Keratinocyte (primary cell): Measurements from ENCODE around the gene TRPC4. TPM values are rescaled to one million over a fixed set of nuclear protein-coding genes. Genes with fewer than 3 reads are reported as not detected.
A peak's percentile ranks its signal among the peaks of the same experiment; 100 is the strongest.

Experiments
- DNase-seq: peaks from one replicate; pipeline ENCODE4 v3.0.0-alpha.2; 2011; ENCODE audit warnings: low read depth, missing footprints, low spot score
- FAIRE-seq: peaks from 2 replicates; lab custom pipeline; 2011; peaks lifted over from hg19 to GRCh38; lab: Jason Lieb, UNC
- H2AFZ ChIP-seq: 2 replicates; pipeline ENCODE4 v1.6.0; 2012; ENCODE audit warnings: low read length, control low read depth, inconsistent platforms; ENCODE audit not compliant: control insufficient read depth
- H3K27ac ChIP-seq: 2 replicates; pipeline ENCODE4 v1.5.1; 2011; ENCODE audit warnings: low read length; ENCODE audit not compliant: control insufficient read depth, insufficient read depth
- H3K27me3 ChIP-seq: 3 replicates; pipeline ENCODE4 v1.6.0; 2011; ENCODE audit warnings: low read length; ENCODE audit not compliant: control insufficient read depth, insufficient read depth; ENCODE audit errors: extremely low read depth
- H3K36me3 ChIP-seq, 2 experiments: 2 replicates in 1 of 2; 3 replicates in 1 of 2; pipeline ENCODE4 v1.5.1; 2011; ENCODE audit warnings: low read length in 2 of 2, mild to moderate bottlenecking in 1 of 2; ENCODE audit not compliant: control insufficient read depth in 2 of 2, insufficient read depth in 2 of 2; ENCODE audit errors: extremely low read depth in 1 of 2
- H3K4me1 ChIP-seq: 3 replicates; pipeline ENCODE4 v1.5.1; 2011; ENCODE audit warnings: low read length; ENCODE audit not compliant: control insufficient read depth, insufficient read depth; ENCODE audit errors: extremely low read depth
- H3K4me2 ChIP-seq: 3 replicates; pipeline ENCODE4 v1.6.0; 2011; ENCODE audit warnings: low read depth, low read length; ENCODE audit not compliant: control insufficient read depth, insufficient read depth; ENCODE audit errors: extremely low read depth
- H3K4me3 ChIP-seq, 3 experiments: fragments of 200-600 bp in 1 of 3; sonication (generic) in 1 of 3; 2 replicates in 2 of 3; 3 replicates in 1 of 3; pipeline ENCODE4 v1.5.1; 2011 to 2016; ENCODE audit warnings: low read length in 3 of 3, mild to moderate bottlenecking in 3 of 3, control low read depth in 2 of 3, inconsistent platforms in 1 of 3, low read depth in 1 of 3, mixed read lengths in 1 of 3, mixed run types in 1 of 3, moderate library complexity in 1 of 3; ENCODE audit not compliant: control insufficient read depth in 2 of 3, insufficient read depth in 2 of 3; ENCODE audit errors: extremely low read depth in 1 of 3
- H3K79me2 ChIP-seq: 2 replicates; pipeline ENCODE4 v1.6.0; 2012; ENCODE audit warnings: low read length; ENCODE audit not compliant: control insufficient read depth, insufficient read depth
- H3K9ac ChIP-seq: 3 replicates; pipeline ENCODE4 v1.6.0; 2011; ENCODE audit warnings: low read length; ENCODE audit not compliant: control insufficient read depth, insufficient read depth; ENCODE audit errors: extremely low read depth
- H3K9me1 ChIP-seq: 3 replicates; pipeline ENCODE4 v1.6.0; 2011; ENCODE audit warnings: low read length; ENCODE audit not compliant: control insufficient read depth, insufficient read depth; ENCODE audit errors: extremely low read depth
- H3K9me3 ChIP-seq: 2 replicates; pipeline ENCODE4 v1.5.1; 2012; ENCODE audit warnings: low read depth, low read length; ENCODE audit not compliant: control insufficient read depth
- H4K20me1 ChIP-seq: 3 replicates; pipeline ENCODE4 v1.6.0; 2011; ENCODE audit warnings: low read length; ENCODE audit not compliant: control insufficient read depth, insufficient read depth; ENCODE audit errors: extremely low read depth
- CTCF ChIP-seq, 3 experiments: IDR thresholded peaks in 1 of 3; conservative IDR thresholded peaks in 1 of 3; optimal IDR thresholded peaks in 1 of 3; 2 replicates in 2 of 3; 3 replicates in 1 of 3; pipeline versions ENCODE3 to v1.5.1; 2011; ENCODE audit warnings: low read length in 3 of 3, mild to moderate bottlenecking in 3 of 3, moderate library complexity in 2 of 3, control low read depth in 1 of 3, inconsistent platforms in 1 of 3; ENCODE audit not compliant: insufficient read depth in 2 of 3; ENCODE audit errors: extremely low read depth in 1 of 3
- EZH2 ChIP-seq: IDR thresholded peaks from one replicate; pipeline ENCODE4 v1.6.1; 2012; ENCODE audit warnings: inconsistent platforms, mild to moderate bottlenecking, low read length, moderate library complexity
- dilution Hi-C: fragments of 300-500 bp; cut with MboI; formaldehyde crosslinking; loops from one replicate; pipeline ENCODE4 v1.7.0; 2020; ENCODE audit warnings: low sequenced_read_pairs; ENCODE audit not compliant: extremely low pct_ligation_motif_present
- polyA plus RNA-seq, 5 experiments: library from polyadenylated mRNA; depleted of rRNA in 3 of 5; stranded (reverse) in 3 of 5; stranded (forward) in 1 of 5; unstranded in 1 of 5; fragments of >200 nt; gene quantifications; 1 replicate in 1 of 5; 2 replicates in 3 of 5; 3 replicates in 1 of 5; pipeline versions ENCODE4 v1.2.1 to v1.2.3, GENCODE V29; 2011 to 2012; ENCODE audit warnings: missing spikeins in 2 of 5, low read depth in 1 of 5, low replicate concordance in 1 of 5

Gene TRPC4
- polyA plus RNA-seq, 1 donor (not counting 4 experiments of a cell fraction or from before 2014, with no cell fraction given), result not detected

GRCh38 chr13:37596805-37597204 lies 272.8 kb downstream of the TRPC4 start:
- dilution Hi-C loops, result no loop called here

GRCh38 chr13:37595162-37595561 lies 274.4 kb downstream of the TRPC4 start:
- DNase-seq, result no peak
- dilution Hi-C loops, result no loop called here
- no peaks in the 10 kb centered on the region for H3K79me2 ChIP-seq
- no peaks in the 10 kb centered on the region for H3K27me3 ChIP-seq
- TF ChIP-seq EZH2 (no peak), CTCF (optimal IDR thresholded peaks at IDR 0.05 in 1 of 3, IDR thresholded peaks at IDR 0.05 in 1 of 3, conservative IDR thresholded peaks at IDR 0.05 in 1 of 3; ENCODE audit: extremely low read depth in 1 of 3, insufficient read depth in 2 of 3, low read length in 3 of 3) (no peak)
- no peaks in the 10 kb centered on the region for H3K9me1 ChIP-seq
- H4K20me1 ChIP-seq, result no peaks in the 10 kb centered on the region
- H3K9me3 ChIP-seq, result no peaks in the 10 kb centered on the region
- no peak overlapping the region for H3K27ac ChIP-seq
- no peak overlapping the region for H3K9ac ChIP-seq
- no peaks in the 10 kb centered on the region for H3K36me3 ChIP-seq
- H3K4me2 ChIP-seq, result no peak overlapping the region
- FAIRE-seq, result peak; percentile 63
- no peak overlapping the region for H3K4me3 ChIP-seq
- peaks cover 8% of the 10 kb centered on the region for H3K4me1 ChIP-seq
- H2AFZ ChIP-seq, result no peak overlapping the region

More at GRCh38 chr13:37596805-37597204, 272.8 kb downstream of the TRPC4 start:
- Histone ChIP-seq H3K9me1 (no peaks in the 10 kb centered on the region), H3K4me2 (no peak overlapping the region), H3K9ac (no peak overlapping the region), H2AFZ (peak overlapping the region; percentile 49), H3K4me3 (no peak overlapping the region), H3K79me2 (no peaks in the 10 kb centered on the region), H3K36me3 (no peaks in the 10 kb centered on the region), H3K27ac (no peak overlapping the region), H3K27me3 (no peaks in the 10 kb centered on the region), H3K4me1 (peaks cover 8% of the 10 kb centered on the region), H3K9me3 (no peaks in the 10 kb centered on the region), H4K20me1 (no peaks in the 10 kb centered on the region)
- DNase-seq (no peak), FAIRE-seq (no peak)
- TF ChIP-seq CTCF (optimal IDR thresholded peaks at IDR 0.05 in 1 of 3, IDR thresholded peaks at IDR 0.05 in 1 of 3, conservative IDR thresholded peaks at IDR 0.05 in 1 of 3; ENCODE audit: extremely low read depth in 1 of 3, insufficient read depth in 2 of 3, low read length in 3 of 3) (no peak), EZH2 (no peak)
